ENCODE results near the gene HAP1.
"Not testable (repeated sequence)": the region's sequence is repeated elsewhere in the genome, so short reads cannot be mapped to it uniquely, and the experiment has no call there.

HAP1 gene

GRCh38 chr17:41678907-41679739, 55.3 kb downstream of the HAP1 start:
- CTCF ChIA-PET, result interaction anchor here (0.5 to 1.6 kb wide), 3 partner anchors 9 to 28 kb away, joined by 3 to 5 read pairs (median 3); no protein-coding TSS in a partner anchor
- no peak for DNase-seq (ENCODE audit: low spot score)
- POLR2A ChIA-PET (ENCODE audit: low non-redundant PET), result interaction anchor here (0.6 to 2.3 kb wide), 4 partner anchors 9 to 1362 kb away, joined by 4 to 24 read pairs (median 5); partner anchors contain the start of gene EIF1
- peak overlapping the region; percentile 79 for H3K27ac ChIP-seq
- TF ChIP-seq, protein P1, sequence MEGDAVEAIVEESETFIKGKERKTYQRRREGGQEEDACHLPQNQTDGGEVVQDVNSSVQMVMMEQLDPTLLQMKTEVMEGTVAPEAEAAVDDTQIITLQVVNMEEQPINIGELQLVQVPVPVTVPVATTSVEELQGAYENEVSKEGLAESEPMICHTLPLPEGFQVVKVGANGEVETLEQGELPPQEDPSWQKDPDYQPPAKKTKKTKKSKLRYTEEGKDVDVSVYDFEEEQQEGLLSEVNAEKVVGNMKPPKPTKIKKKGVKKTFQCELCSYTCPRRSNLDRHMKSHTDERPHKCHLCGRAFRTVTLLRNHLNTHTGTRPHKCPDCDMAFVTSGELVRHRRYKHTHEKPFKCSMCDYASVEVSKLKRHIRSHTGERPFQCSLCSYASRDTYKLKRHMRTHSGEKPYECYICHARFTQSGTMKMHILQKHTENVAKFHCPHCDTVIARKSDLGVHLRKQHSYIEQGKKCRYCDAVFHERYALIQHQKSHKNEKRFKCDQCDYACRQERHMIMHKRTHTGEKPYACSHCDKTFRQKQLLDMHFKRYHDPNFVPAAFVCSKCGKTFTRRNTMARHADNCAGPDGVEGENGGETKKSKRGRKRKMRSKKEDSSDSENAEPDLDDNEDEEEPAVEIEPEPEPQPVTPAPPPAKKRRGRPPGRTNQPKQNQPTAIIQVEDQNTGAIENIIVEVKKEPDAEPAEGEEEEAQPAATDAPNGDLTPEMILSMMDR (conservative IDR thresholded peaks at IDR 0.05; ENCODE audit: low read depth), result no peak; the same call in 1 of the 2 replicates

DNA sequence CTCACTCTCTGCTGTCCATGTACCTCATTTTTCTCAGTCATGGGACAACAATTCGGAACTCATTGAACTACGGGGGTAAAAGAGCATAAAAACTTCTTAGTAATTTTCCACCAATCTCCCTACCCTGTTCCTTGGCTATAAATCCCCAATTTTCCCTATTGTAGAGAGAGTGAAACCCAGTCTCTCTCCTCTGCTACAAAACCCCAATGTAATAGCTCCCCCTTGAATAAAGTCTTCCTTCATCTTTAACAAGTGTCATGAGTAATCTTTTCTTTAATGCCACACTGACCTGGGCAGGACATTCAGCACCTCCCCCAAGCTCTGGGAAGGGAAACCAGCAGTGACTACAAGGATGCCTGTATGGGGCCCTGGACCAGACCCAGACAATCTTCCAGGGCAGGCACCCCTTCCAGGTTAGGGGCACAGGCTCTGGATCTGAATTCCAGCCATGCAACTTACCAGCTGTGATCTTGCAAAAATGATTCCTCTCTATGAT, 56.0 kb downstream of the HAP1 start:
- CTCF ChIA-PET, result interaction anchor here (0.5 to 1.6 kb wide), 3 partner anchors 10 to 29 kb away, joined by 3 to 5 read pairs (median 3); no protein-coding TSS in a partner anchor
- TF ChIP-seq, protein P1 (conservative IDR thresholded peaks at IDR 0.05; ENCODE audit: low read depth), result no peak
- peak overlapping the region; percentile 79 for H3K27ac ChIP-seq
- DNase-seq (ENCODE audit: low spot score), result no peak
- POLR2A ChIA-PET (ENCODE audit: low non-redundant PET), result interaction anchor here (1.3 to 2.3 kb wide), 2 partner anchors 10 to 13 kb away, joined by 5 to 24 read pairs; partner anchors contain the start of gene EIF1

- no peak for DNase-seq (ENCODE audit: low spot score)
- ChIA-PET POLR2A (ENCODE audit: low non-redundant PET) (no interaction called here), CTCF (interaction anchor here (1.1 to 1.8 kb wide), 2 partner anchors 10 to 13 kb away, joined by 3 to 5 read pairs; no protein-coding TSS in a partner anchor)
- no peak overlapping the region for H3K27ac ChIP-seq
- TF ChIP-seq, protein P1 (conservative IDR thresholded peaks at IDR 0.05; ENCODE audit: low read depth), result no peak
Measured at GRCh38 chr17:41676058-41676419, 58.4 kb downstream of the HAP1 start.

GRCh38 chr17:41675157-41676057, 59.0 kb downstream of the HAP1 start:
- DNase-seq (ENCODE audit: low spot score); POLR2A ChIA-PET (ENCODE audit: low non-redundant PET); H3K27ac ChIP-seq: not testable (repeated sequence)
- CTCF ChIA-PET, result interaction anchor here (0.6 to 1.8 kb wide), 3 partner anchors 9 to 27 kb away, joined by 3 to 5 read pairs (median 3); no protein-coding TSS in a partner anchor

Data from RWPE1 (cell line).